NCI-H2029 (cell line): ENCODE measurements around the gene LUC7L2.
A peak's percentile ranks its signal among the peaks of the same experiment; 100 is the strongest.
"Not testable (repeated sequence)": the region's sequence is repeated elsewhere in the genome, so short reads cannot be mapped to it uniquely, and the experiment has no call there.

Experiments used
- DNase-seq: peaks from one replicate; lab custom pipeline; 2025; lab: John Stamatoyannopoulos, UW

The LUC7L2 gene

GRCh38 chr7:139359366-139360209 lies at the start of gene LUC7L2:
LUC7L2 (plus strand) TSS chr7:139359894; CDS start chr7:139360262, 368 bp downstream.
- peak; percentile 98 for DNase-seq

- no peak for DNase-seq
These were observed 41.7 kb upstream of the LUC7L2 start for GRCh38 chr7:139317939-139318505.

- DNase-seq = no peak
These were observed 38.5 kb upstream of the LUC7L2 start for GRCh38 chr7:139321071-139321745.

GRCh38 chr7:139324709-139325108 lies 35.0 kb upstream of the LUC7L2 start:
- not testable (repeated sequence) for DNase-seq

- DNase-seq = no peak
These were observed 31.3 kb upstream of the LUC7L2 start for GRCh38 chr7:139328375-139328774.

- no peak for DNase-seq
These were observed 30.6 kb upstream of the LUC7L2 start for GRCh38 chr7:139329119-139329518.

- DNase-seq = no peak
These were observed 29.2 kb upstream of the LUC7L2 start for GRCh38 chr7:139330333-139331030.

GRCh38 chr7:139332697-139333359 lies 26.9 kb upstream of the LUC7L2 start:
- DNase-seq = no peak

GRCh38 chr7:139333443-139333842 lies 26.3 kb upstream of the LUC7L2 start:
- not testable (repeated sequence) for DNase-seq

GRCh38 chr7:139334399-139335150 lies 25.1 kb upstream of the LUC7L2 start:
- no peak for DNase-seq

GRCh38 chr7:139339025-139339424 lies 20.7 kb upstream of the LUC7L2 start:
- DNase-seq = no peak

GRCh38 chr7:139339698-139340036 lies 20.0 kb upstream of the LUC7L2 start:
- no peak for DNase-seq

GRCh38 chr7:139340037-139340807 lies 19.5 kb upstream of the LUC7L2 start:
- peak; percentile 100 for DNase-seq

- no peak for DNase-seq
These were observed 19.0 kb upstream of the LUC7L2 start for GRCh38 chr7:139340808-139341057.

- DNase-seq = peak; percentile 92
These were observed 18.5 kb upstream of the LUC7L2 start, which contains the start of gene FMC1 for GRCh38 chr7:139341058-139341775. FMC1 (plus strand) TSS chr7:139341337; CDS start chr7:139341385, 48 bp downstream.

- DNase-seq = no peak
These were observed 17.9 kb upstream of the LUC7L2 start for GRCh38 chr7:139341776-139342226.

- no peak for DNase-seq
These were observed 14.7 kb upstream of the LUC7L2 start for GRCh38 chr7:139345042-139345441.

- DNase-seq = no peak
These were observed 8.7 kb upstream of the LUC7L2 start for GRCh38 chr7:139351027-139351426.

GRCh38 chr7:139354729-139355128 lies 5.0 kb upstream of the LUC7L2 start:
- no peak for DNase-seq

- no peak for DNase-seq
These were observed 4.4 kb upstream of the LUC7L2 start for GRCh38 chr7:139355320-139355719.
